ENCODE data around the gene IL15. TPM values are rescaled to one million over a fixed set of nuclear protein-coding genes. Genes with fewer than 3 reads are reported as not detected.
"Not testable (repeated sequence)": the region's sequence is repeated elsewhere in the genome, so short reads cannot be mapped to it uniquely, and the experiment has no call there.

The IL15 gene
- total and polyA plus RNA-seq, 2 of the 4 experiments (the other 2 are of a cell fraction), result 5.0 to 5.2 TPM

DNA sequence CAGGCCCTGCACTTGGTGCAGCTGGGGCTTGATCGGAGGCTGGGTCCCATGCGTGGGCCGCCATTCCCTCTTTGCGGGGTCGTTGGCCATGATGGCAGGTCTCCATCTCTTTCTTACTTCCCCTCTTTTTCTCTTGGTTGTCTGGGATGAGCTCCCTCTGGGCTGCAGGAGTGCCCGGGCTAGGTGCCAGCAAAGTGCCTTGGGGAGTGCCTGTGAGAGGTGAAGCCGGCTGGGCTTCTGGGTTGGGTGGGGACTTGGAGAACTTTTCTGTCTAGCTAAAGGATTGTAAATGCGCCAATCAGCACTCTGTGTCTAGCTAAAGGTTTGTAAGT, 20.8 kb upstream of the IL15 start:
- H3K79me1 ChIP-seq (ENCODE audit: low read depth in 1 of 2, low read length in 2 of 2); H4K8ac ChIP-seq (ENCODE audit: low read depth in 2 of 2, low read length in 2 of 2); CTCF ChIA-PET; dilution Hi-C loops (cut with HindIII; ENCODE audit: low sequenced_read_pairs, unreplicated experiment); H3K9ac ChIP-seq (ENCODE audit: low read depth, low read length); H3K27me3 ChIP-seq (ENCODE audit: control insufficient read depth, insufficient read depth, low read length); intact Hi-C loops (cut with micrococcal nuclease); H3K4me1 ChIP-seq (ENCODE audit: control insufficient read depth, insufficient read depth, low read length); H4K20me1 ChIP-seq (ENCODE audit: insufficient read depth, low read length); POLR2A ChIA-PET (ENCODE audit: unreplicated experiment); H3K27ac ChIP-seq (ENCODE audit: insufficient read depth, low read length); BruUV-seq (replicated peaks); H3K9me1 ChIP-seq (ENCODE audit: insufficient read depth, low read length); DNase-seq; H2BK120ac ChIP-seq (ENCODE audit: low read depth, low read length); ATAC-seq (ENCODE audit: low read depth); in situ Hi-C loops (cut with MboI; ENCODE audit: low sequenced_read_pairs); H3K56ac ChIP-seq (ENCODE audit: extremely low read depth, insufficient read depth, low read length); H3K4me3 ChIP-seq (ENCODE audit: insufficient read depth, low read depth, low read length); H4K91ac ChIP-seq (ENCODE audit: insufficient read depth, low read depth, low read length); H4K5ac ChIP-seq (ENCODE audit: low read depth, low read length); H3K14ac ChIP-seq (replicated peaks; ENCODE audit: low read depth, low read length); H2BK5ac ChIP-seq (ENCODE audit: low read depth, low read length, poor library complexity, severe bottlenecking); H3K18ac ChIP-seq (ENCODE audit: low read depth, low read length); H2BK15ac ChIP-seq (ENCODE audit: low read depth, low read length); H3K4ac ChIP-seq (ENCODE audit: low read depth, low read length); H3K23ac ChIP-seq (ENCODE audit: low read depth, low read length); H3K9me3 ChIP-seq (ENCODE audit: control insufficient read depth, insufficient read depth, low read length); H3K4me2 ChIP-seq (ENCODE audit: low read depth, low read length); H2BK20ac ChIP-seq (ENCODE audit: low read depth, low read length); H2AK9ac ChIP-seq (replicated peaks; ENCODE audit: low read depth, low read length, poor library complexity); H3K36me3 ChIP-seq (ENCODE audit: control insufficient read depth, insufficient read depth, low read length); H2AFZ ChIP-seq (replicated peaks; ENCODE audit: low read length, poor library complexity); H2AK5ac ChIP-seq (ENCODE audit: low read depth, low read length): not testable (repeated sequence)
- WGBS, 2 experiments (ENCODE audit: extremely low coverage in 2 of 2, insufficient read length in 1 of 2), result 100% methylated on average over 1 of the region's 8 CpGs; no CpG with 5 or more reads in 1 of the 2 experiments

Data from IMR-90 (cell line).